Endodermal cell (in vitro differentiated cells): ENCODE results near the gene RGS13. TPM values are rescaled to one million over a fixed set of nuclear protein-coding genes. Genes with fewer than 3 reads are reported as not detected.

Experiments used
- DNase-seq: peaks from one replicate; pipeline ENCODE4 v3.0.0-alpha.2; 2017
- H3K27ac ChIP-seq: 2 replicates; pipeline ENCODE4 v1.5.1; 2013; ENCODE audit warnings: mild to moderate bottlenecking, low read depth, low read length, moderate library complexity
- H3K27me3 ChIP-seq: 2 replicates; pipeline ENCODE4 v1.6.1; 2013; ENCODE audit warnings: mild to moderate bottlenecking, low read length, moderate library complexity; ENCODE audit not compliant: insufficient read depth, control insufficient read depth, poor library complexity, severe bottlenecking
- H3K36me3 ChIP-seq: 2 replicates; pipeline ENCODE4 v1.7.0; 2013; ENCODE audit warnings: mild to moderate bottlenecking, low read length, moderate library complexity; ENCODE audit not compliant: control insufficient read depth, insufficient read depth
- H3K4me1 ChIP-seq: one replicate; pipeline ENCODE4 v1.7.0; 2013; ENCODE audit warnings: low read length; ENCODE audit not compliant: control insufficient read depth, insufficient read depth
- H3K4me3 ChIP-seq: 2 replicates; pipeline ENCODE4 v1.5.1; 2013; ENCODE audit warnings: mild to moderate bottlenecking, low read length, moderate library complexity
- H3K9ac ChIP-seq: 2 replicates; pipeline ENCODE4 v1.6.1; 2013; ENCODE audit warnings: mild to moderate bottlenecking, low read length, moderate library complexity; ENCODE audit not compliant: poor library complexity, severe bottlenecking; ENCODE audit errors: extremely low read depth
- H3K9me3 ChIP-seq: 2 replicates; pipeline ENCODE4 v1.6.1; 2013; ENCODE audit warnings: mild to moderate bottlenecking, low read length, moderate library complexity; ENCODE audit not compliant: control insufficient read depth
- H3K27ac Mint-ChIP-seq: 2 replicates; pipeline ENCODE4 v1.8.0; 2020; ENCODE audit warnings: mixed read lengths
- H3K27me3 Mint-ChIP-seq: 2 replicates; pipeline ENCODE4 v1.8.0; 2021; ENCODE audit warnings: mild to moderate bottlenecking, mixed read lengths; ENCODE audit not compliant: insufficient read depth
- H3K36me3 Mint-ChIP-seq: 2 replicates; pipeline ENCODE4 v1.8.0; 2020; ENCODE audit warnings: low read depth, mixed read lengths
- H3K4me1 Mint-ChIP-seq: 2 replicates; pipeline ENCODE4 v1.8.0; 2020; ENCODE audit warnings: mixed read lengths
- H3K4me3 Mint-ChIP-seq: 2 replicates; pipeline ENCODE4 v1.8.0; 2020; ENCODE audit warnings: mild to moderate bottlenecking, moderate library complexity, mixed read lengths
- H3K9me3 Mint-ChIP-seq: 2 replicates; pipeline ENCODE4 v1.8.0; 2020; ENCODE audit warnings: mild to moderate bottlenecking, mixed read lengths
- WGBS, 2 experiments: methylation state at CpG; one replicate each; pipeline versions ENCODE4 v1.1.5 to v1.1.7; 2013; ENCODE audit warnings: missing lambda C conversion rate in 2 of 2, mixed read lengths in 1 of 2; ENCODE audit not compliant: insufficient coverage in 1 of 2, insufficient read length in 1 of 2; 5-methylcytosine and 5-hydroxymethylcytosine counted together
- total RNA-seq, 2 donors: library from RNA; stranded (reverse); fragmentation: NEBNext Ultra II Directional in 1 of 2; extraction: Animal tissue kit (Norgen Biotek cat#: 25700) in 1 of 2; gene quantifications; 2 replicates in 1 of 2; 3 replicates in 1 of 2; pipeline ENCODE4 v1.2.1, GENCODE V29; 2021
- TF ChIP-seq, protein P1 (sequence below): fragments of 200-600 bp; sonication (generic); conservative IDR thresholded peaks from 2 replicates; pipeline ENCODE4 v1.5.0; 2021; ENCODE audit warnings: antibody characterized with exemption, mild to moderate bottlenecking

The RGS13 gene
- total RNA-seq, 2 donors from 2014 or later: not detected

- Histone ChIP-seq H3K27me3 (no peaks in the 10 kb centered on the region), H3K4me1 (peaks cover 2% of the 10 kb centered on the region), H3K9ac (no peak overlapping the region), H3K4me3 (no peak overlapping the region), H3K27ac (no peak overlapping the region), H3K36me3 (no peaks in the 10 kb centered on the region), H3K9me3 (peaks cover 1% of the 10 kb centered on the region)
- H3K27ac Mint-ChIP-seq: no peak overlapping the region
- H3K27me3 Mint-ChIP-seq: no peaks in the 10 kb centered on the region
- 95 to 96% methylated on average over 11 of the region's 11 CpGs for WGBS, 2 experiments
- H3K36me3 Mint-ChIP-seq: no peaks in the 10 kb centered on the region
- no peak overlapping the region for H3K4me3 Mint-ChIP-seq
- peaks cover 6% of the 10 kb centered on the region for H3K9me3 Mint-ChIP-seq
- DNase-seq: no peak
- TF ChIP-seq, protein P1, sequence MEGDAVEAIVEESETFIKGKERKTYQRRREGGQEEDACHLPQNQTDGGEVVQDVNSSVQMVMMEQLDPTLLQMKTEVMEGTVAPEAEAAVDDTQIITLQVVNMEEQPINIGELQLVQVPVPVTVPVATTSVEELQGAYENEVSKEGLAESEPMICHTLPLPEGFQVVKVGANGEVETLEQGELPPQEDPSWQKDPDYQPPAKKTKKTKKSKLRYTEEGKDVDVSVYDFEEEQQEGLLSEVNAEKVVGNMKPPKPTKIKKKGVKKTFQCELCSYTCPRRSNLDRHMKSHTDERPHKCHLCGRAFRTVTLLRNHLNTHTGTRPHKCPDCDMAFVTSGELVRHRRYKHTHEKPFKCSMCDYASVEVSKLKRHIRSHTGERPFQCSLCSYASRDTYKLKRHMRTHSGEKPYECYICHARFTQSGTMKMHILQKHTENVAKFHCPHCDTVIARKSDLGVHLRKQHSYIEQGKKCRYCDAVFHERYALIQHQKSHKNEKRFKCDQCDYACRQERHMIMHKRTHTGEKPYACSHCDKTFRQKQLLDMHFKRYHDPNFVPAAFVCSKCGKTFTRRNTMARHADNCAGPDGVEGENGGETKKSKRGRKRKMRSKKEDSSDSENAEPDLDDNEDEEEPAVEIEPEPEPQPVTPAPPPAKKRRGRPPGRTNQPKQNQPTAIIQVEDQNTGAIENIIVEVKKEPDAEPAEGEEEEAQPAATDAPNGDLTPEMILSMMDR: no peak
- H3K4me1 Mint-ChIP-seq: peaks cover 16% of the 10 kb centered on the region
Measured at GRCh38 chr1:192698731-192699130, 62.8 kb downstream of the RGS13 start.

DNA sequence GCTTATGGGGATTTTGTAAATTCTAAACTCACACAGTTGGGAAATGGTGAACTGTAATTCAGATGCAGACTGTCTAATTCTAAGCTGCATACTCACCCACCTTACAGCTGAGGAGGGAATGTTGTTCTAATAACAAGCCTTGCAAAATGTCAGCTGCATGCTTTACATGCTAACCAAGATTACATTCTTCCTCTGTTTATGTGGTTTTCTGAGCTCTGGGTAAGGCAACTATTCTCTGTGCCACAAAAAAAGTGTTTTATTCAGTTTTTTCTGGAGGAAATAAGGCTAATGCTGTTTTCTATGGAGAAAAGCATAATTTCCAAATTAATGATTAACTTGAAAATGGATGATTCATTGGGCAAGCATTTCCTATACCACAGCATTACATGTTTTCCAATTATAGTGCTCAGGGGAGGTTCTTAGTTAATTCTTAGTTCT, 64.9 kb downstream of the RGS13 start:
- no peaks in the 10 kb centered on the region for H3K9me3 Mint-ChIP-seq
- Histone ChIP-seq H3K27ac (no peak overlapping the region), H3K4me3 (no peak overlapping the region), H3K27me3 (no peaks in the 10 kb centered on the region), H3K9me3 (no peaks in the 10 kb centered on the region), H3K9ac (no peak overlapping the region), H3K36me3 (no peaks in the 10 kb centered on the region), H3K4me1 (no peaks in the 10 kb centered on the region)
- no peak overlapping the region for H3K27ac Mint-ChIP-seq
- TF ChIP-seq, protein P1: no peak
- H3K4me1 Mint-ChIP-seq: peaks cover 8% of the 10 kb centered on the region
- DNase-seq: no peak
- no peaks in the 10 kb centered on the region for H3K27me3 Mint-ChIP-seq
- no peak overlapping the region for H3K4me3 Mint-ChIP-seq
- no peaks in the 10 kb centered on the region for H3K36me3 Mint-ChIP-seq

GRCh38 chr1:192702212-192702902, 66.4 kb downstream of the RGS13 start:
- Histone ChIP-seq H3K36me3 (no peaks in the 10 kb centered on the region), H3K9ac (no peak overlapping the region), H3K27me3 (no peaks in the 10 kb centered on the region), H3K9me3 (no peaks in the 10 kb centered on the region), H3K27ac (no peak overlapping the region), H3K4me1 (no peaks in the 10 kb centered on the region), H3K4me3 (no peak overlapping the region)
- no peak for DNase-seq
- no peak overlapping the region for H3K4me3 Mint-ChIP-seq
- WGBS, 2 experiments: 87% methylated on average over 3 of the region's 4 CpGs; no CpG with 5 or more reads in 1 of the 2 experiments
- H3K36me3 Mint-ChIP-seq: no peaks in the 10 kb centered on the region
- TF ChIP-seq, protein P1: no peak
- peaks cover 8% of the 10 kb centered on the region for H3K4me1 Mint-ChIP-seq
- no peak overlapping the region for H3K27ac Mint-ChIP-seq
- H3K27me3 Mint-ChIP-seq: no peaks in the 10 kb centered on the region
- H3K9me3 Mint-ChIP-seq: no peaks in the 10 kb centered on the region
